ENCODE measurements around the gene TMEM63B. TPM values are rescaled to one million over a fixed set of nuclear protein-coding genes. Genes with fewer than 3 reads are reported as not detected.

The TMEM63B gene
- total and polyA plus RNA-seq, 5 donors from 2014 or later = 1.3 to 20.5 (median 1.4) TPM

DNA sequence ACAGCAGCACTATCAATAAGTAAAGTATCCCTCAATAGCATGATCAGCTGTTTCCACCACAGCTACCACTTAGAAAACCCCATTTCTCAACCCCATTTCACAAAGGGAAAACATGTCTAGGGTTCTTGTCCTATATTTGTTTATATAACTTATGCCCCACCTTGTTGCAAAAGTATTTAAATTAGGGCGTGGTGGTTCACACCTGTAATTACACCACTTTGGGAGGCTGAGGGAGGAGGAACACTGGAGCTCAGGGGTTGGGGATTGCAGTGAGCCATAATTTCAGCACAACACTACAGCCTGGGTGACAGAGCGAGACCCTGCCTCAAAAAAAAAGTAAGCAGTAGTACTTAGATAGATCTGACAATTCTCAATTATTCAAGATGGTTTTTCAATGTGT lies 3.8 kb upstream of the TMEM63B start:
- Histone ChIP-seq H3K36me3 (ENCODE audit: control insufficient read depth, insufficient read depth, low read length) (no peaks in the 10 kb centered on the region), H3K4me1 (ENCODE audit: control insufficient read depth, insufficient read depth, low read length, poor library complexity, severe bottlenecking) (peaks cover 55% of the 10 kb centered on the region), H3K27me3 (ENCODE audit: control insufficient read depth, insufficient read depth, low read length) (no peaks in the 10 kb centered on the region), H3K27ac (ENCODE audit: insufficient read depth, low read length, poor library complexity, severe bottlenecking) (no peak overlapping the region), H3K9me3 (ENCODE audit: control insufficient read depth in 2 of 2, low read length in 2 of 2) (no peaks in the 10 kb centered on the region), H3K4me3 (ENCODE audit: low read depth, low read length) (peak overlapping the region; percentile 54)
- peaks cover 30 to 71% (median 53%) of the 10 kb centered on the region in 4 donors for H3K4me1 Mint-ChIP-seq
- no peaks in the 10 kb centered on the region for H3K27me3 Mint-ChIP-seq
- H3K9me3 Mint-ChIP-seq = no peaks in the 10 kb centered on the region
- ATAC-seq (ENCODE audit: low read depth in 2 of 2) (no peak), DNase-seq (no peak)
- H3K27ac Mint-ChIP-seq = peak overlapping the region in 2 of 3 donors; percentile 8 to 30
- H3K4me3 Mint-ChIP-seq = peak overlapping the region in 3 of 4 donors; percentile 17 to 92 (median 27)
- H3K36me3 Mint-ChIP-seq = peaks cover 4% of the 10 kb centered on the region

GRCh38 chr6:44126320-44127149 lies 819 bp upstream of the TMEM63B start:
- Mint-ChIP-seq H3K4me3 (peak overlapping the region; percentile 86 to 97 (median 93)), H3K36me3 (peaks cover 4% of the 10 kb centered on the region), H3K27ac (peak overlapping the region; percentile 91 to 99 (median 98)), H3K27me3 (no peaks in the 10 kb centered on the region), H3K4me1 (peaks cover 26 to 61% (median 47%) of the 10 kb centered on the region in 4 donors), H3K9me3 (no peaks in the 10 kb centered on the region)
- Histone ChIP-seq H3K4me1 (ENCODE audit: control insufficient read depth, insufficient read depth, low read length, poor library complexity, severe bottlenecking) (peaks cover 53% of the 10 kb centered on the region), H3K36me3 (ENCODE audit: control insufficient read depth, insufficient read depth, low read length) (no peaks in the 10 kb centered on the region), H3K4me3 (ENCODE audit: low read depth, low read length) (peak overlapping the region; percentile 93), H3K9me3 (ENCODE audit: control insufficient read depth in 2 of 2, low read length in 2 of 2) (no peaks in the 10 kb centered on the region), H3K27ac (ENCODE audit: insufficient read depth, low read length, poor library complexity, severe bottlenecking) (peak overlapping the region; percentile 92), H3K27me3 (ENCODE audit: control insufficient read depth, insufficient read depth, low read length) (no peaks in the 10 kb centered on the region)
- ATAC-seq (ENCODE audit: low read depth in 2 of 2) = peak; percentile 37 to 40
- peak; percentile 40 to 64 (median 44) for DNase-seq

- H3K27me3 Mint-ChIP-seq = no peaks in the 10 kb centered on the region
- DNase-seq (peak in 1 of 3 donors; percentile 18), ATAC-seq (ENCODE audit: low read depth in 2 of 2) (no peak)
- Histone ChIP-seq H3K4me3 (ENCODE audit: low read depth, low read length) (no peak overlapping the region), H3K27ac (ENCODE audit: insufficient read depth, low read length, poor library complexity, severe bottlenecking) (no peak overlapping the region), H3K27me3 (ENCODE audit: control insufficient read depth, insufficient read depth, low read length) (no peaks in the 10 kb centered on the region), H3K9me3 (ENCODE audit: control insufficient read depth in 2 of 2, low read length in 2 of 2) (no peaks in the 10 kb centered on the region), H3K4me1 (ENCODE audit: control insufficient read depth, insufficient read depth, low read length, poor library complexity, severe bottlenecking) (peaks cover 44% of the 10 kb centered on the region), H3K36me3 (ENCODE audit: control insufficient read depth, insufficient read depth, low read length) (no peaks in the 10 kb centered on the region)
- H3K4me1 Mint-ChIP-seq = peaks cover 16 to 62% (median 45%) of the 10 kb centered on the region in 4 donors
- H3K4me3 Mint-ChIP-seq = peak overlapping the region; percentile 79 to 92 (median 86)
- peak overlapping the region in 1 of 3 donors; percentile 32 for H3K27ac Mint-ChIP-seq
- peaks cover 9% of the 10 kb centered on the region for H3K36me3 Mint-ChIP-seq
- H3K9me3 Mint-ChIP-seq = peaks cover 0 to 2% (median 0%) of the 10 kb centered on the region in 7 donors
These were observed 915 bp downstream of the TMEM63B start for GRCh38 chr6:44128020-44128917.

- Mint-ChIP-seq H3K27me3 (no peaks in the 10 kb centered on the region), H3K27ac (no peak overlapping the region), H3K36me3 (peaks cover 16% of the 10 kb centered on the region), H3K4me1 (peaks cover 13 to 55% (median 31%) of the 10 kb centered on the region in 4 donors), H3K4me3 (peak overlapping the region; percentile 77 to 89 (median 86)), H3K9me3 (peaks cover 0 to 2% (median 0%) of the 10 kb centered on the region in 7 donors)
- H3K9me3 ChIP-seq (ENCODE audit: control insufficient read depth in 2 of 2, low read length in 2 of 2) = no peaks in the 10 kb centered on the region
- no peak for ATAC-seq (ENCODE audit: low read depth in 2 of 2)
- no peak for DNase-seq
- H3K4me3 ChIP-seq (ENCODE audit: low read depth, low read length) = no peak overlapping the region
- H3K4me1 ChIP-seq (ENCODE audit: control insufficient read depth, insufficient read depth, low read length, poor library complexity, severe bottlenecking) = peaks cover 30% of the 10 kb centered on the region
- no peaks in the 10 kb centered on the region for H3K27me3 ChIP-seq (ENCODE audit: control insufficient read depth, insufficient read depth, low read length)
- no peaks in the 10 kb centered on the region for H3K36me3 ChIP-seq (ENCODE audit: control insufficient read depth, insufficient read depth, low read length)
- no peak overlapping the region for H3K27ac ChIP-seq (ENCODE audit: insufficient read depth, low read length, poor library complexity, severe bottlenecking)
These were observed 2.5 kb downstream of the TMEM63B start for GRCh38 chr6:44129841-44130322.

DNA sequence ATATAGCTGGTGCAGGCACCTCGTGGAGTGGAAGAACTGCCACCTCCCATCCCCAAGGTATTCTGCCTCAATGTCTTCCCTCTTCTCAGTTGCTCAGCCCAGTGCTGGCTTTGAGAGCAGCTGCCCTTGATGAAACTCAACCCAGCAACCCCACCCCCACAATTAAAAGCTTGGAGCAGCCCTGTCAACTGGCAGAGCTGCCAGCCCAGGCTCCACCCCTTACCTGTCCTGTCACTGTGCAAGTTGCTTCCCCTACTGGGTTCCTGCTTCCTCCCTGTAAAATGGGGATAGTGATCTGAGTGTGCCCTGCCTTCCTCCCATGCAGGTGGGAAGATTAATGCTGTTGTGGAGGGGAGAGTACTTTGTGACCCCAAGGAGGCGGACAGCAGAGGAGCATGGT lies 4.5 kb downstream of the TMEM63B start:
- Histone ChIP-seq H3K27ac (ENCODE audit: insufficient read depth, low read length, poor library complexity, severe bottlenecking) (no peak overlapping the region), H3K4me3 (ENCODE audit: low read depth, low read length) (no peak overlapping the region), H3K4me1 (ENCODE audit: control insufficient read depth, insufficient read depth, low read length, poor library complexity, severe bottlenecking) (peaks cover 11% of the 10 kb centered on the region), H3K36me3 (ENCODE audit: control insufficient read depth, insufficient read depth, low read length) (no peaks in the 10 kb centered on the region), H3K9me3 (ENCODE audit: control insufficient read depth in 2 of 2, low read length in 2 of 2) (no peaks in the 10 kb centered on the region), H3K27me3 (ENCODE audit: control insufficient read depth, insufficient read depth, low read length) (no peaks in the 10 kb centered on the region)
- Mint-ChIP-seq H3K4me1 (peaks cover 0 to 38% (median 15%) of the 10 kb centered on the region in 4 donors), H3K36me3 (peaks cover 14% of the 10 kb centered on the region), H3K27me3 (peaks cover 4% of the 10 kb centered on the region), H3K4me3 (peak overlapping the region in 2 of 4 donors; percentile 40 to 73), H3K27ac (peak overlapping the region in 1 of 3 donors; percentile 31), H3K9me3 (peaks cover 0 to 2% (median 0%) of the 10 kb centered on the region in 7 donors)
- DNase-seq (no peak), ATAC-seq (ENCODE audit: low read depth in 2 of 2) (no peak)

DNA sequence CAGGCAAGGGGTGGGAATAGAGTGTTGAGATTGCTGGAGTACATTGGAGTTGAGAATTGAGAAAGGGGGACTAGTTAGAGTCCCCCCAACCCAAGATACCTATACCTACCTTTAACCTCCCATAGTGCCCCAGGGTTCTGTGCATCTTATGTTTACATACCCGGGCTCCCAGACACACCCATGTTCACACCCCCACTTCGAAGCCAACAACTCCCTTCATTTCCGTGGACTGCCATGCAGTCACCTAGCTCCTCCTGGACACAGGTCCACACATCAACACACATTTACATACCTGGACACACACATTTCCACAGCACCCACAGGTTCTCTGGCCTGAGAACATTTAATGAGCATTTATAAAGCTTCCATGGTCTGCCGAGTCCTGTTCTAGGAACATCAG lies 5.1 kb downstream of the TMEM63B start:
- Histone ChIP-seq H3K4me3 (ENCODE audit: low read depth, low read length) (no peak overlapping the region), H3K27ac (ENCODE audit: insufficient read depth, low read length, poor library complexity, severe bottlenecking) (no peak overlapping the region), H3K27me3 (ENCODE audit: control insufficient read depth, insufficient read depth, low read length) (no peaks in the 10 kb centered on the region), H3K9me3 (ENCODE audit: control insufficient read depth in 2 of 2, low read length in 2 of 2) (no peaks in the 10 kb centered on the region), H3K4me1 (ENCODE audit: control insufficient read depth, insufficient read depth, low read length, poor library complexity, severe bottlenecking) (peaks cover 11% of the 10 kb centered on the region), H3K36me3 (ENCODE audit: control insufficient read depth, insufficient read depth, low read length) (no peaks in the 10 kb centered on the region)
- ATAC-seq (ENCODE audit: low read depth in 2 of 2) (no peak), DNase-seq (no peak)
- Mint-ChIP-seq H3K36me3 (peaks cover 14% of the 10 kb centered on the region), H3K27me3 (peaks cover 4% of the 10 kb centered on the region), H3K9me3 (peaks cover 0 to 2% (median 0%) of the 10 kb centered on the region in 7 donors), H3K4me3 (peak overlapping the region in 2 of 4 donors; percentile 40 to 73), H3K4me1 (peaks cover 0 to 38% (median 15%) of the 10 kb centered on the region in 4 donors), H3K27ac (peak overlapping the region in 2 of 3 donors; percentile 6 to 31)

Data from CD4-positive, CD25-positive, alpha-beta regulatory T cell (primary cell).